NCI-H1694 treated with DMSO at 0.1 percent for 48 hours (cell line): ENCODE measurements around the gene CD58.
"Not testable (repeated sequence)": the region's sequence is repeated elsewhere in the genome, so short reads cannot be mapped to it uniquely, and the experiment has no call there.

Experiments
- DNase-seq: peaks from one replicate; lab custom pipeline; 2025; lab: John Stamatoyannopoulos, UW

The CD58 gene

DNA sequence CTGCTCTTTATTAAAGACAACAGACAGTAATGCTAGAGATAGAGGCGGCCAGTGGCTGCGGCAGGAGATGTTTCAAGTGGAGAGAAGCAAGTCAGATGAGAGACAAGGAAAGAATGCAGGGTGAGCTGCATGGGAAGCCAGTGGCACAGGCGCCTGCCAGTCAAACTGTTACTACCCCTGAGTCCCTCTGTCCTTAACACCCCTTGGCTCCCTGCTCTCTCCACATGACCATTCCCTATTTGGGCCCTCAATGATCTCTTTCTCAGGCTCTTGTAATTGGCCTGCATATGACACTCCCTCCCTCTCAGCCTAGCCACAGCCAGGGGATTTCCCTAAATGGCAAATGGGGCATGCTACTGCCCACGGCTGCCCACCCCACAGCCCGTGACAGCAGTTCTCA, 22.6 kb upstream of the CD58 start:
- not testable (repeated sequence) for DNase-seq

DNA sequence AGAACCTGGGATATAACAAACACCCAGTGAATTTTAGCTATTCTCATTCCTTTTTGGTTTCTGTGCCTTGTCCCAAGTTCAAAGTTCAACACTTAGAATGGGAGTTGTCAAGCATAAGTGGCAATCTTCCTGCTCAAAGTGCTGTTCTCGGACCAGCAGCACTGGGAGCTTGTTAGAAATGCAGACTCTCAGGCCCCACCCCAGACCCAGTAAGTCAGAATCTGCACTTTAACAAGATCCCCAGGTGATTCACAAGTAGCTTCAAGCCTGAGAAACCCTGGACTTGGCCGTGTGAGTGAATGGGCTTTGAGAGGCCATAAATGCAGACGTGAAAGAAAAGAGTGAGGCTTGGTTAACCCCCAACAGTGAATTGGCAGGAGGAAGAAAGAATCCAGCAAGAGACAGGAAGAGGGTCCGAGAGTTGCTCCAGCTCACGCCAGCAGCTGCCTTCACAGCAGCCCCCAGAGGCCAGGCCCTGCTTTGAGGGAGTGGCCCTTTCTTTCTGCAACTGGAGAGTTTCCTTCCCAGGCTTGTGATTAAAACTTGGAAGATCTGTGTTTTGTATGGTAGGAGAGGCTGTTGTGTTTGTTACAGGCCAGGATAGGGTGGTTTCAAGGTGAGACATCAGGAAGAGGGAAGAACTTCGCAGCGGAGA, 21.3 kb upstream of the CD58 start:
- DNase-seq = not testable (repeated sequence)

DNA sequence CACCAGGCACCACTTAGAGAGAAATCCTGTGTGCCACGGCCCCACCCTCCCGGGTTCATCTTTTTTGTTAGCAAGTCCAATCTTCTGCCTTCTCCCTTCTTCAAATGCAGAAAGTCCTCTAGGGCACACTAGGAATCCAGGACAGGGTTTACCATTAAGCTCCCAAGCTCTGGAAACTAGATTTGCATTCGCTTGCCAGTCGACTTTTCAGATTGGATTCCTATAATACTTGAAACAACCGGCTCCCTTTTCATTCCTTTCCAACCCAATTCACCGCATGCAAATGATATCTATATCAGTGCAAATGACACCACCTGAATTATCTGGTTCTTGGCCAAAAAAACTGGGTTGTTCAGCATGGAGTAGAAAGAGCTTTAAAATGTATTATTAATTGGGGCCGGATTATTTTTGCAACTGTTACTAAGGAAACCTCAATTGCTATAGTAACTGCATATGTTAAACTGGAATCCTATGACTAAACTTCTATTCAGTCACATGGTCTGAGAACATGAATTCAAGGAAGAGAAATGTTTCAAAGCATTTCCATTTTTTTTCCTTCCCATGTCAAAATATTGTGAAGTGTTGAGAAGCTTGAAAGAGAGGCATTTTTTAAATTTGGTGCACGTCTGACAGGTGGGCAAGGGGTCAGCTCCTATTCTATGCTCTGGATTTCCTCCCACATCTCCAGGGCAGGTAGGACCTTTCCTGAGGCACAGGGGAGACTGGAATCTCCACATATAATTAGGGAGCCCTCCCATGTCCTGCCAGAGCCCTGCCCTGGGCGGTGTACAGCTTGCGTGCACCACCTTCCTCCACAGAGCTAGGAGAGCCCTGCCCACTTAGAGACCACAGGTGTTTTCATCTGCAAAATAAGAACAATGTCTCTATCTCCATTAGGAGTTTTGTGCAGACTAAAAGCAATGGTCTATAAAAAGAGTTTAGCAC, 20.5 kb upstream of the CD58 start:
- not testable (repeated sequence) for DNase-seq

DNA sequence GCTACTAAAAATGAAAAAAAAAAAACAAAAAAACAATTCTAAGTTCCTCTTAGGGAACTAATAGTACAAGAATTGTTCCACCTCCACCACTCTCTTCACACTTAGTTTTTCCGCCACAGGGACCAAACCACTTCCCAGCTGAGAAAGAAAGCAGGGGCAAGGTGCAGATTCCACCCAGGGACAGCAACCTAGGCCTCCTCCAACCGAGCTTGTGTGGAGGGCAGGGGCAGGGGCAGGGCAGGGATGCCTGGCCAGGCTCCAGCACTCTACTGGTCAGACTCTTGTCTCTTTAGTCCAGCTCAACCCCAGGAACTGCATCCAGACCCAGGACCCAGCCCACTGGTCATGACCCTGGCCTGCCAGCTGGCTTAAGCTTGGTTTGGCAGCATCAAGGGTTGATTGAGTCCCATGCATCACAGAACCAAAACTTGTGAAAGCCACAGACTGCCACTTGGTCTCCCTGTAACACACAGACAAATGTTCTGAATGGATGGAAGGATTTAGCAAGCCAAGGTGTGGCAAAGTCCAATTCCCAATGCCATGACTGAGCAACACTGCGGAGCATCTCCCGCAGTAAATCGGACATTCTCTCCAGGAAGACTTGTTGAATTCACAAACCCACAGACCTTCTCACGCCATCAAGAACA, 19.7 kb upstream of the CD58 start:
- DNase-seq = not testable (repeated sequence)

DNA sequence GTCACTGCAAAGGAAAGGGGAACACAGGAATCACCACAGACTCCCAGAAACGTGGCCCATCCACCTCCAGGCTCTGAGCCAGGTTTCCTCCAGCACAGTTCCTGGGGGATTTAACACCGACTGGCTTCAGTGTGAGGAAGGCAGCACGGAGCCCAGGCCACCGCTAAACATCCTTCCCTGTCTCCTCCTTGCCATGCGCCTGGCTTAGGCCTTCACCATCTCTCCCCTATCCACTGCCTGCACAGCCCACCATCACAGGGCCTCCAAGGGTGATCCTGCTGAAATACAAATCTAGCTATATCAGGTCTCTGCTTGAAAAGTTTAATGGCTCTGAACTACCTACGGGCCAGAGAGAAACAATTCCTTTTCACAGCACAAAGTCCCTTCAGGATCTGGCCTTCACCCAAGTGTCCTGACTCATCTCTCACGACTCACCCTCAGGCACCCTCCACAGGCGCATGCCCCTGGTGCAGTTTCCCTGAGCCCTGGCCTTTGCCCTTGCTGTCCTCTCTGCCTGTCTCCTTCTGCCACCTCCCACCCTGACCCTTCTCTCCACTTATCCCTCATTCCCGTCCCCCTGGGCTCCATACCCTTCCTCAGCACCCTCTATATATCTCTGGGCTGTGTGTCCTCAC, 18.4 kb upstream of the CD58 start:
- DNase-seq = not testable (repeated sequence)

DNA sequence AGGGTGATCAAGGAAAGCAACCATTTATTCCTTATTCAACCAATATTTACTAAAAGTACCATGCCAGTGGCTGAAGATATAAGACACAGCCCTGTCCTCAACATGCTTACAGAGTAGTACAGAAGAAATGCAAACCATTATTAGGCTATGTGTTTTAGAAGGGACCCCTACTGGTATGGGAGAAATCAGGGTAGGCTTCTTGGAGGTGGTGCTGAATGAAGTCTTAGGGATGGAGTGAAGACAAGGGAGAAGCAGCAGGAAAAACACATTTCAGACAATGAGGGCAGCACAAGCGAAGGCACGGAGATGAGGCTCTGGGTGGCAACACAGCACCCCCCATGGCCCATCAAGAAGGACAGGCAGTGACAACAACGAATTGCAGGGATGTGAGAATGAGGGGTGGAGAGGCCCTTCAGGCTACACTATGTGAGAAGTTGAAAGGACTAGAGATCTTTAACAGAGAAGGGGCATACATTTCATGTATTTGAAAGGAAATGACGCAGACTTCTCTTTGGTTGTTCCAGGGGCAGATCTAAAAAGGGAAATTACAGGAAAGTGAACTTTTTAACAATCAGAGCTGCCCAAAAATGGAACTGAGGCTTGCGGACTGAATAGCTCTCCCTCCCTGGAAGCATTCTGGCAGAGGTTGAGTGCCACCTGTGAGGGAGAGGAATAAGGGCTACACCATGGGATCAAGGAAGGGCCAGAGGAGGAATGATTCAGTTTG, 16.8 kb upstream of the CD58 start:
- no peak for DNase-seq

DNA sequence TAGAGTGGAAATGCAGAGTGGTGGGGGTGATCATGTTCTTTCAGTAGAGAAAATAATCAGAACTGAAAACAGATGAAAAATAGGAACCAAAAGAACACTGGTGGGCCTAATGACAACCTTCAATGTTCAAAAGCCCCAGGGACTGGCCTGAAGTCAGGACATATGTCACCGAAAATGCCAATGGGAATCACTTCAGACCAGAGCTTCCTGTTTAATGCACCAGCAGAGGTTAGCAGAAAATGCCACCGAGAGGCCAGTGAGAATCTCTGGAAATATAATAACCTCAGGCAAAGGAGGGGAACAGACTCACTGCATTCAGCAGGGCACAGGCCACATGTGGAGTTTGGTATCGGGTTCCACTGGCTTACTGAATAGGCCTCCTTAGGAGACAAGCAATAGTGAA, 15.9 kb upstream of the CD58 start:
- no peak for DNase-seq

DNA sequence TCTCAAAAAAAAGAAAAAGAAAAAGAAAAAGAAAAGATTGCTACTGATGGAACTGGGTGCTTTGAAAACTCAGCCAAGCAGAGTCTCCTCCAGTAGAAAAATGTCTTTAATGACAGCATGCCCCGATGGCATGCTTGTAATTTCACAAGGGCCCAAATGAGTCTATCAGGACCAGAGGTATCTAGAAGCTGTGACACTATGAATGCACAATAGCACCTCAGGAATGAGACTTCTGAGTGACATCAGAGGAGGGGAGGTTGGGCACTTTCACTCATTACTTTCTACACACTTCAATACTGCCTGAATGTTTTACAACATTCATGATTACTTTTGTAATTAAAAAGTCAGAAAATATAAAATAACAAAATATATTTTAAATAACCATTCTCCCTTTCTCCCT, 15.1 kb upstream of the CD58 start:
- DNase-seq = no peak

DNA sequence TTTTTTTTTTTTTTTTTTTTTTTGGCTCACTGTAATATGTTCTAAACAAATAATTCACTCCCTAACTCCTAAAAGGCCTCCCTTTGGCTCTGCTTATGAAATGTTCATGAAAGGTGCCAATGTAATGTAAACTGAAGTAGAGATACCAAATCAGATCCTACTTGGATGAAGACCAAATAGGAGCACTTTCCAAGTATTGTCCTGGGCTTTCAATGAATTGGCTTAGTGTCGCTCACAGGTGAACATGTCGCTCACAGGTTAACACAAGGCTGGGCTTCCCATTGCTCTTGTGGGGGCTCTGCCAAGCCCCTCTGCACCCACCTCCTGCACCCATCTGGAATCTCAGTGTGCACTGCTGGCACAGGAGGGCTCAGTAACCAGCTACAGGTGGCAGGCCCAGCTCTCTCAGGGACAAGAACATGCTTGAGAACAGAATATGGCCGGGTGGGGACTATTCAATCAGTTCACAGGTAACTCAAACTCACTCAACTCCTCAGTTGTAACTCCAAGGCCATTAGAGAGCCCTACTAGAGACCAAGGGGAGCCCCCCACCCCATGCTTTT, 10.6 kb upstream of the CD58 start:
- DNase-seq = no peak

DNA sequence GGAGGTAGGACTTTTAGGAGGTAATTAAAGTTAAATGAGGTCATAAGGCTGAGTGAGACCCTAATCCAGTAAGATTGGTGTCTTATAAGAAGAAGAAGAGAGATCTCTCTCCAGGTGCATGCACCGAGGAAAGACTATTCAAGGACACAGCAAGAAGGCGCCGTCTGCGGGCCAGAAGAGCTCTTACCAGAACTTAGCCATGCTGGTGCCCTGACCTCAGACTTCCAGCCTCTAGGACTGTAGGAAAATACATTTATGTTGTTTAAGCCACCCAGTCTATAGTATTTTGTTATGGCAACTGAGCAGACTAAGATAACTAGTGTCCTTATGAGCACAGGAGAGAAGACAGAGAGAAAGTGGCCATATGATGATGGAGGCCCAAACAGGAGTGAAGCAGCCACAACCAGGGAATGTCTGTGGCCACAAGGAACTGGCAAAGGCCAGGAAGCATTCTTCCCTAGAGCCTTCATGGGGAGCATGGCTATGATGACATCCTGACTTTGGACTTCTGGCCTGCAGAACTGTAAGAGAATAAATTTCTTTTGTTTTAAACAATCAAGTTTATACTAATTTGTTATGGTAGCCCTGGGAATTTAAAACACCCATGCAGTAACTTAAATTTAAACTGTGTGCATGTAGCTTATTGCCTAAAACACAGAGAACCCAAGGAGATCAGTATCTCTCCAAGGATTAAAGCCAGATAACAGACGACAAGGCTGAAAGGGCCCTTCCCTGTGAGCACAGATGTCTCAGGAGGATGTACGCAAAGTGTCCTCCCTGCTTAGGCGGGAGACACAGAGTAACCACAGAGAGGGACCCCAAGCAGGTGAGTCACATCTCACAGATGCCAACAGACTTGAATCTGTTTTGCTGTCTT, 9.9 kb upstream of the CD58 start:
- DNase-seq = no peak

DNA sequence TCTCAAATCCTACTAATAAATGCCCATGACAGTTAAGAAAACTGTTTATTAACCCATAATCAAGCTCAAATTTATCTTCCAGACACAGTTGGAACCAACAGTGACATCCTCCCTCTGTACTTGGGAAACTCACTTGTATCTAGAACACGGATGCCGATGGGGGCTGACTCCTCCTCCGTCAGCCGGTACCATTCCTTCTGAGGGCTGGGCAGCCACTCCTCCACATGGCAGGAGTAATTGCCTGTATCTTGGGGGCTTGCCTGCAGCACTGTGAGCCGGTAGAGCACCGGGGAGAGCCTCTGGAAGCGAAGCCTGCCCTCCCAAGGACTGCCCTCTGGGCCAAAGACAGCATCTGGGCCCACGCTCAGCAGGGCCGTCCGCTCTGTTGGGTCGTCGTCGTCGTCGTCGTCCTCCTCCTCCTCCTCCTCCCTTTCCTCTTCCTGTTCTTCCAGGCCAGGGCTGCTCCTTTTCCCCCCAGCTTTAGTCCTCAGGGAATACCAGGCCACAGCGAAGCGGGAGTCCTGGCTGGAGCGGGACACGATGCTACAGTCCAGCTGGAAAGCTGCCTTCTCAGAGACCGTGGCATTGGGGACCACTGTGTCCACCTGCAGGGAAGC, 8.5 kb upstream of the CD58 start:
- DNase-seq = no peak

DNA sequence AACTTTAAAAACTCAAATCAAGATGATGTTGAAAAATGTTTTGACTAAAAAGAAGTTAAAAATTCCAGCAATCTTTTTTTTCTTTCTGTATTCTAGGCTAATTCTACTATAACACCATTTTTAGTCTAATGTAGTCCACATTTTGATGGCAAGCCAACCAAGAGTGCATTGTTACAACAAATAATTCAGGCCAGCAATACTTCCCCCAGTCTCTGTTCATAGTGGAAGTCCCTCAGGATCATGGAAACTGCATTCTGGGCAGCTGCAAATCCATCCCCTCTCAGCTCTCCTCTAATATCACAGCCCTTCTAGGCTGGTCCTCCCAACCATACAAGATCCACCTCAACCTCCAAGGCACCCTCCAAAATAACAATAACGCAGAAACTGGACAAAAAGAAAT, 7.8 kb upstream of the CD58 start:
- no peak for DNase-seq

DNA sequence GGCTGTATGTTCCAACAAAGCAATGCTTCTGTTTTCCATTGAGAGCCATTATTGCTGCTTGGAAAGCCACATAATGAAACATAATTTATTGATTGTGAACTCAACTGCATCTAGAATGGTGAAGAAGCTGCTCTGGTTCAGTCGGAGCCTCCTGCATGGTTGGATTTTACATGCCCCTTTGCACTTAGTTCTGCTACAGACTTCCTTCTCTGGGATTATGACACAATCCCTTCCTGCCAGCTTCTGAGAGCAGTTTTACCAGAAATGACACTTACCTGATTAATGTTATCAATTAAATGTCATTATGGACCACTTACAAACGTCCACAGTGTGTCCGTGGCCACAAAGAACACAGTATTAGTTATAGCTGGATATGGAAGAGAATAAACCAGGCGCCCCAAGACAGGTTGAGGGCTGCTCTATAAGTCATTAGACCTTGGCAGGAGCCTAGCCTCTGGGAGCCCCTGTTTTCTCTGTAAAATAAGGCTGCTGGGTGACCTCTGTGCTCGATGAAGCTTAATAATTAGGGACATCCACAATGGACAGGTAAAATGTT, 7.0 kb upstream of the CD58 start:
- no peak for DNase-seq

DNA sequence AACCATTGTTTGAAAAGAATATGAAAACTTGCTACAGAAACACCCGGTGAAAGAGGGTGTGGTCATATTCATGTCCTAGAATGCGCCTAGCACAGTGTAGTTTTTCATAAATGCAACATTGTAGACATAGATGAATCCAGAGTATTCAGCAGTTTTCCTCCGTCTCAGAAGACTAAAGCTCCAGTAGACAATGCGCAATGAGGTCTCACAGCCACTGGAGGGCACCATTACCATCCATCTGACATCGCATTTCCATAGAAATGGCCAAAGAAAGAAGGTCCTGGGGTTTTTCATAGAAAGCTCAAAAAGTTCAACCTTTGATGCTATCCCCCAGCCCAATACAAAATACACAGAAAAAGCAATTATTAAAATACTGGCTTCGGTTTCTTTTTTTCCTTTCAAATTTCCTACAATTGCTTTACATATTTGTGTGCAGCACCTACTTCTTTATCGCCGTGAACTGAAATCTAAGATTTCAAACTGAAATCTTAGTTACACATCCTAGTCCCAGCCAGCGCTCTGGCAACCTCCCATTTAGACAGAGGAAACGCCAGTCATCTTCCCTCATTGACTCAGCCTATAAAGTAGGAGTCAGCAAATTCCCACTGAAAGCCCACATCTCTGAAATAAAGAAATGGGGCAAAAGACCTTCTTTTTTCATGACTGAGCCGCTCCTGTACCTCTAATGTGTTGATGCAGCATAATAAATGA, 3.9 kb upstream of the CD58 start:
- DNase-seq = peak; percentile 59

DNA sequence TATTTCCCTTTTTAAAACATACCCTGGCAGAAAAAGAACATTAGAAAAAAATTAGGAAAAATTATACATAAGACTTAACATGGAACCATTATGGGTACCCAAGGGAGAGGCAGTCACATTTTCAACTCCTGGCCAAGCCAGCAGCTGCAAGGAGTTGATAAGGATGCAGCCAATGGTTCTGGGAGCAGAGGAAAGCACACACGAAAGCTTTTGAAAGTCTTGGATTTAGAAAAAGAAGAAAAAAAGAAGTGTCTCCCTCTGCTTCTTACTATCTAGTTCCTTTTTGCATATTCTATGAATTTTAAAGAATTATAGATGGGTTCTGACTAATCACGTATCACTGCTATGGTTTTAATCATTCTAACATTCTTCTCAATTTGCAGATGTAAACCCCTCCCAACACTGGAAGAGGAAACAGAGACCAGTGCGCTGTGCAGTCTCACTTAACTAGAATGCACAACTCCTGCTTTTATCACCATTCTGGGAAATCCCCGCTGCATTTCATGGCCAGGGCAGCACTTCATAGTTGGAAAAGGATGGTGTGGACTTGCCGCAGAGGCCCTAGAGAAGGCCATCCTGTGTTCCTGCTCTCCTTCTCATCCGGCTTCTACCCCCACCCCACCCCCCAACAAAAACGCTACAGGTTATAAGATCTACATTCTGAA, 2.7 kb upstream of the CD58 start:
- no peak for DNase-seq

DNA sequence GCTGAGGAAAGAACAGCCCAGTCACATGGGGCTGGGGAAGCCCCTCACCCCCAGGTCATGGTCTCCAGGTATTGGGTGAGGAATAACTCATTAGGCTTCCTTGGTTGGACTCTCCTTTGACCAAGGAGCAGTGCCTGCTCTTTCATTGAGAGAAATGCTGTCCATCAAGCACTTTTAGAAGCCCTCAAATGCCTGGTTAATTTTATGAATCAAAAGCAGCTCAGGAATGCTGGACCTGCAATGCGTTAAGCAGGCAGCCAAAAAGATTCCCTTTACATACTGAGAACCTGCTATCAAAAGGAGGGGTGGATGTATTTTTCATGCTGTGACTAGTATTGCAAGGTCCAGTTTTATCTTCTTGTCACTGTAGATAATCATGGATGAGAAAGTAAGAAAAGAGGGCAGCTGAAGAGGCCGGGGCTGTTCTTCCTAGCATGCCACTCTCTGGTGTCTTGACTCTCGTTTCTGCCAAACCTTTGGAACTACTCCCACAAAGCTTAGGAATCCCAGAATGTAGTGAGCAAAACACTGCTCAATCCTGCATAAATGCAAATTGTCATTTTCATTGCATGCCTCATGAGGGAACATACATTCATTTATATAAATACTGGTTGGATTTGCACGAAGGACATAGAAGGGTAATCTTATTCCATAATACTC, 2.1 kb upstream of the CD58 start:
- no peak for DNase-seq

DNA sequence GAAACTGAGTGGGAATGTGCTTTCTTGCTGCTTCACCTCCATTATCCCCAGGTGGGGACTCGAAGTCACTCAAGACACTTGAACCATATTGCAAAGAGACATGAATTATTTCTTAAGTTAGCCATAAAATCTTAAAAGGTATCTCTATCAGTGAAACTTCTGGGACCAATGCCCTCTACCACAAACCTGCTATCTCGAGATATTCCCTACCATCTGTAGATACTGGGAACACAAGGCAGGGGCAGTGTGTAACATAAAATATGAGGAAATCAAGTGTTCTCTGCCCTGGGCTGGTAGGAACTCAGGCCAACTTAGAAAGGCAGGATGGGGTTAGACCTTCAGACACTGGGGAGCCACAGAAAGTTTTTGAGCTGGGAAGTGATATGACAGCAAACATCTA, 1.3 kb upstream of the CD58 start:
- DNase-seq = no peak
